RCC 7860 (cell line): ENCODE results near the gene MED22.
"Not testable (repeated sequence)": the region's sequence is repeated elsewhere in the genome, so short reads cannot be mapped to it uniquely, and the experiment has no call there.

Source experiments
- DNase-seq: peaks from one replicate; pipeline ENCODE4 v3.0.0-alpha.2; 2015; ENCODE audit warnings: low spot score
- FAIRE-seq: peaks from 2 replicates; lab custom pipeline; 2012; peaks lifted over from hg19 to GRCh38; lab: Jason Lieb, UNC

Gene MED22

DNA sequence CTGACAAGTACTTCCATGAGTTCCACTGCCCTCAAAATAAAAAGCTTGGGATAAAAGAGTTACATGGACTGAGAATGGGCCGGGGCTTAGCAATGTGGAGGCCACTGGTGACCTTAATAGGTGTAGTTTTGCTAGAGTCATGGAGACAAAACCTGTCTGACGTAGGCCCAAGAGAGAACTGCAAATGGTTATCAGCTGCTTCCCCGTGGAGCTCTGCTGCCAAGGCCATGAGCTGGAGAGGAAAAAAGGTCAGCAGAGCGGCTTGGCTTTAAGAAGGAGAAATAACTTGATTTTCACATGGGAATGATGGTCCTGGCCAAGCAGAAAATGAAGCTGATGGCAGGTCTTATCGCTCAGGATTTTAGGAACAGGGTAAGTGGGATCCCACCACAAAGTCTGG, 8.3 kb downstream of the MED22 start:
- DNase-seq (no peak), FAIRE-seq (no peak)

DNA sequence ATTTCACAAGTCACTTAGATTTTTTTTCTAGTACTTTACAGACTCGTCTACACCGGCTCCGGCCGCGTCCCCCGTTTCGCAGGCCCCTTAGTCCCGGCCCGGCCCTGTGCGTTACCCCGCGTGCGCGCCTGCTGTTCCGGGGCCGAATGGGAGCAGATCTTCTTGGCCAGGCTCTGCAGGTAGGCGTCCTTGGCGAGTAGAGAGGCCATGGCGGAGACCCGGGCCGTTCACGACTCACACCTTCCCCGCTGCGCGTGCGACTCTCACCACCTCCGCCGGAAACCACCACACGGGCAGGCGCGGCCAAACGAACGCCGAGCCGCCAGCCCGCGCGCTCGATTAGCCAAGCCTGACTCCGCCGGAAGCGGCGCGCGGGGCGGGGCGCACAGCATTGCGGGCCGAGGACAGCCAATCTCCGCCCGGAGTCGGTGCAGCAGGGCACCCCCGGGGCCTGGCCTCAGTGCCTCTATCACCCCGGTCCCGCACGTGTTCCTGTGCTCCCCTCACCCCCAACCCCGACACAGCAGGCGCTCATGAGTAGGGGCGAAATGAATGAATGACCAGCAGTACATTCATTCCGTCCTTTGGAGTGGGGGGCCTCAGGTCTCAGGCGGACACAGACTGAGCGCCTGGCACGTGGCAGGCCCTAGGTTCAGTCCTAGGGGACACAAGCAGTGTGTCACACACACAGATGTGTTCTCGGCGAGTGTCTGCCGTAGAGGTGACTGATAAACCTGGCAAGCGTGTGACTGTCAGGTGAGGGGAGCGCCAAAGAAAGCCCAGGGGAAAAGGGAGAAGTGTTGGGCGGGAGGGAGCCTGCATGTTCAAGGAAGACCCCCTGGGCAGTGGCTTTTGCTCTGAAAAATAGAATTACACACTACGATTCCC, 11.8 kb downstream of the MED22 start, which contains the start of gene SURF6:
Gene SURF6 (minus strand): TSS at position 265 of the 888 bp plus-strand sequence. CDS start 56 bp downstream, at position 209.
- DNase-seq (peak; percentile 81), FAIRE-seq (no peak)

DNA sequence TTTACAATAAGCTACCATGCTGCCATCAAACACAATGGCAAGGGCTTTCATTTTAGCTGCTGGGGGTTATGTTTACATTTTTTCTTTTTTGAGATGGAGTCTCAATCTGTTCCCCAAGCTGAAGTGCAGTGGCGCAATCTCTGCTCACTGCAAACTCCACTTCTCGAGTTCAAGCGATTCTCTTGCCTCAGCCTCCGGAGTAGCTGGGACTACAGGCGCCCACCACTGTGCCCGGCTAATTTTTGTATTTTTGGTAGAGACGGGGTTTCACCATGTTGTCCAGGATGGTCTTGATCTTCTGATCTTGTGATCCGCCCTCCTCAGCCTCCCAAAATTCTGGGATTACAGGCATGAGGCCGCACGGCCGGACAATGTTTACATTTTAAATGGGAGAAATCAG, 13.0 kb downstream of the MED22 start:
- not testable (repeated sequence) for FAIRE-seq, DNase-seq

DNA sequence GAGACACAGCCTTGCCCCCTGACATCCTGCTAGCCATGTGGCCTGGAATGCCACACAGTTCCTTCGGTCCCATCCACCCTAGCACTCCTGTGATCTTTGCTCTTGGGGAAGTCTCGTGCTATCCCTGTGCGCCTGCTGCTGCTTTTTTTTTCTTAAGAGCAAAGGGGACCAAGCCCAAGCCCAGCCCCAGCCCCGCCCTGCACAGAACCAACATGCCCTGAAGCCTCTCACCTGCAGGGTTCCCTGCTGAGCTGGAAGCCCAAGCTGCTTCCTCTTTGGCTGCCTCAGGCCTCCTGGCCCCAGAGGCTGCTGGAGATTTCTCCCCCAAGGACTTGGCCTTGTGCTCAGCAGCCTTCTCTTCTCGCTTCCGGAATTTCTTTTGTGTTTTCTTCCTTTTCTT, 13.8 kb downstream of the MED22 start:
- no peak for DNase-seq
- no peak for FAIRE-seq

DNA sequence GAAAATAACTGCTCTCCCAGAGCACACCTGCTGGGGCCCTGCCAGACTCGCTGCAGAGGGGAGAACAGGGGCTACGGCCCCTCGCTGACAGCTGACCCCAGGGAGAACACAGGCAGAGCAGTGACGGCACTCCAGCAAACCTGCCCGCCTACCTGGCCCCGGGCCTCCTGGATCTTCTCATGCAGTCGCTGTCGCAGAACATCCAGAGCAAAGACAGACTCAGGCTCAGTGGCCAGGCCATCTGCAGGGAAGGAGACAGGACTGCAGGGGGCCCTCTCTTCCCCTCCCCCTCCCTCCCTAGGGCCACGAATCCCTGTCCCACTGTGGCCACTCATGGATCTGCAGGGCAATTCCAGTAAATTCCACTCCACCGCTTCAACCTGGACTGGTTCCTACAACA, 14.4 kb downstream of the MED22 start:
- FAIRE-seq (no peak), DNase-seq (no peak)

GRCh38 chr9:133333011-133333410, 14.9 kb downstream of the MED22 start:
- DNase-seq (no peak), FAIRE-seq (no peak)

- no peak for DNase-seq
- no peak for FAIRE-seq
These were observed 15.6 kb downstream of the MED22 start for GRCh38 chr9:133332381-133332730.

DNA sequence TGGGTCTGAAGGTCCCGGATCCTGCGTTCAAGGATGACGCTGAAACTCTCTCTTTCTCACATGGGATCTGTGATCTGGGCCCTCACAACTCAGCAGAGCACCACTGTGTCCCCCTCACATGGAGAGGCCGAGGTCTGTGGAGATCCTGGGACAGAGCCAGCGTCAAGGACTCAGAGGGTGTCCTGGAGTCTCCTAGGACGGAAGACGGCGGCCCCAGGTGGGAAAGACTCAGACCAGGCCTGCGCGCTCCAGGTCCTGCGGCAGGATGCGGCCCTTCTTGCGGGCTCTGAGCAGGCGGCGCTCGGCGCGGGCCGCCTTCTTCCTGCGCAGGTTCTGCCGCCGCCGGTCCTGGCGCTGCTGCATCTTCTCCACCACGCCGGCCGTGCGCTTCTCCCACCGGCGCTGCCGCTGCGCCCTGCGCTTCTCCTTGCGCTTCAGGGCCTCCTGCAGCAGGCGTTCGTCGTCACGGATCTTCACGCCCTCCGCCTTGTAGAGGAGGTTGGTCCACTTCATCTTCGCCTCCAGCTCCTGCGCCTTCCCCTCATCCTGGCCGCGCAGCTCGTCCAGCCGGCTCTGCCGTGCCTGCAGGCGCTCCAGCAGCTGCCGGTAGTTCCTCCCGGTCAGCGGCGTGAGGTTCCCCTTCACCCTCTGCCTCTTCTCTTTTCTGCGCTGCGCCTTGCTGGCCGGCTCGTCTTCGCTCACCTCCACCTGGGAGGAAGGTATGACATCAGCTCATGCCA, 16.1 kb downstream of the MED22 start:
- no peak for FAIRE-seq
- no peak for DNase-seq

- FAIRE-seq (no peak), DNase-seq (no peak)
These were observed 16.7 kb downstream of the MED22 start for GRCh38 chr9:133331221-133331620.

DNA sequence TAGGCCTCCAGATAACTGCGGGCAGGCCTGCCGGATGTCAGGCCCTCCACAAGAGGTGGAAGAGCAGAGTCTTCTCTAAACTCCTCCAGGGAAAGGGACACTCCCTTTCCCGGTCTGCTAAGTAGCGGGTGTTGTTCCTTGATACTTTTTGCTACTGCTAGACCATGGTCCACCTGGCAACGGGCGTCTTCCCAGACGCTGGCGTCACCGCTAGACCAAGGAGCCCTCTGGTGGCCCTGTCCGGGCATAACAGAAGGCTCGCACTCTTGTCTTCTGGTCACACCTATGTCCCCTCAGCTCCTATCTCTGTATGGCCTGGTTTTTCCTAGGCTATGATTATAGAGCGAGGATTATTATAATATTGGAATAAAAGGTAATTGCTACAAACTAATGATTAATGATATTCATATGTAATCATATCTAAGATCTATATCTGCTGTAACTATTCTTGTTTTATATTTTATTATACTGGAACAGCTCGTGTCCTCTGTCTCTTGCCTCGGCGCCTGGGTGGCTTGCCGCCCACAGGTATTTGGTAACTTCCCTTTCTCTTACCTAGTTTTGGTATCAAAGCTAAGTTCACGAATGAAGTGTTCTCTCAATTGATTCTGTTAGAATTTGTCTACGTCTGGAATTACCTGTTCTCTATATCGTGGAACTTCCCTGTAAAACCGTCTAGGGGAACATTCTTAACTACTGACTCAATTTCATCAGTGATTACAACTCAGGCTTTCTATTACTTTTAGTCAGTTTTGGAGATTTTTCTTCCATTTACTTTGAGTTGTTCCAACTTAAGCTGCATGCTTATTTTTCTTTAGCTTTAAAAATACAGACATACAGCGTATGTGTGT, 18.4 kb downstream of the MED22 start:
- FAIRE-seq, DNase-seq: not testable (repeated sequence)

DNA sequence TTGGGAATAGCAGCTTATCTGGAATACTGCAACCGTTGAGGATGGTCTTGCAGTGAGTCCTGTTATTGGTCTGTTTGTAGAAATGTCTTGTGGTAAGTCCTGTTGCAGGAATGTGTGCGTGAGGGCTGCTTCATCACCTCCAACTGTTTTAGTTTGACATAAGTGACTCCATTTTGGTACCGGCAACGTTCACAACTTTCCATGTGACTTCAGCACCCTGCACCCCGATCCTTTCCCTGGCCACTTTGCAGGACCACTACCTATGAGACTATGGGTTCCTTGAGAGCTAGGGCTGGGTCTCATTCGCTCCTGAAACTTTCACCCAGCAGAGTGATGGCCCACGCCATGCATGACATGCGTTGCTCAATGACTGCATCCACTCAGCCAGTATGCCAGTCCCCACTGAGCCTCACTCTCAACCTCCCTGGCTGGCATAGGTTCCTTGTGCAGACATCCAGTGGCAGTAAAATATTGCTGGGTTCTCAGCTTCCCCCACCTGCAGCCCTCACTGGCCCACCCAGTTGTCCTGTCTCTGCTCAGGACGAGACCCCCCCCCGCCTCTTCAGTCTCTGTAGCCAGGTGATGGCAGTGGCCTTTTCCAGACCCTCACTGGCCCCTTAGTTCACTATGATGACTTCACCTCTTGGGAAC, 20.0 kb downstream of the MED22 start:
- DNase-seq = no peak
- FAIRE-seq = no peak

GRCh38 chr9:133327021-133327420, 20.9 kb downstream of the MED22 start:
- not testable (repeated sequence) for DNase-seq, FAIRE-seq

DNA sequence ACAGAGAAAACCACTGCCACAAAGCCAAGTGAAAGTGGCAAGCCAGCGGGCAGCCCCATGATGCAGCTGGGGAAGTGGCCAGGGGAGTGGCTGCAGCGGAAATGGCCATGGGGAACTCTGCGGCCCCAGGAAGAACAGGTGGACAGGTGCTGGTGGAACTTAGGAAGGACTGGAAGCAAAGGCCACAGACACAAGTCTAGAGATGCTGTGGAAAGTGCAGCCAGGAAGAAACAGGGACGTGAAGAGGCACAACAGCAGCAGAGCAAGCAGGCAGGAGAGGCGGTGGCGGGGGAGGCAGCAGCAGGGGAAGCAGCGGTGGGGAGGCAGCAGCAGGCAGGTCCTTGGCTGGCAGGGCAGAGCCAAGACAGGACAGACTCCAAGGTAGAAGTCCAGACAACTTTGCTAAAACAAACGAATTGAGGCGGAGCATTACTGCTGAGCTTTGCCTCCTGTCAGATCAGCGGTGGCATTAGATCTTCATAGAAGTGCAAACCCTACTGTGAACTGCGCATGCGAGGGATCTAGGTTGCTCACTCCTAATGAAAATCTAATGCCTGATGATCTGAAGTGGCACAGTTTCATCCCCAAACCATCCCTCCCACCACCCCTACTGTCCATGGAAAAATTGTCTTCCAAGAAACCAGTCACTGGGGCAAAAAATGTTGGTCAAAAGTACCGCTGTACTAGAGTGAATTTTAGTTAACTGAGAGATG, 23.8 kb downstream of the MED22 start:
- DNase-seq = no peak
- FAIRE-seq = no peak

GRCh38 chr9:133323211-133323610, 24.7 kb downstream of the MED22 start:
- FAIRE-seq (no peak), DNase-seq (no peak)

DNA sequence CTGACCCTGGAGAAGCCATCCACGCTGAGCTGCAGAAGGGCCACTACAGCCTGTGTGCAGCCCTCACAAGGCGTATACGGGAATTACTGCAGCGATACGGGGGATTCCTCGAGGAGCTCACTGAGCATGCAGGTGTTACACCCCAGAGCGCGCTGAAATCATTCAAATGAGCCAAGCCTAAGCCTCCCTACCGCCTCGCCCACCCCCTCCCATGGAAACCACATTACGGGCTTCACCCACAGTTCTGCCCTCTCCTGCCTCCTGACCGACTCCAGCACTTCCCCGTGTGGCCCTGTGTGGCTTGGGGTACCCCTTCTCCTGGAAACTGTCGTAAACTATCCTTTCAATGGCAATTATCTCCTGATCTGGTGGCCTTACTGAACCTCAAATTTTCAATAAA, 25.2 kb downstream of the MED22 start:
- no peak for FAIRE-seq
- DNase-seq = no peak

- FAIRE-seq = no peak
These were observed 26.5 kb downstream of the MED22 start for GRCh38 chr9:133321411-133321935.

DNA sequence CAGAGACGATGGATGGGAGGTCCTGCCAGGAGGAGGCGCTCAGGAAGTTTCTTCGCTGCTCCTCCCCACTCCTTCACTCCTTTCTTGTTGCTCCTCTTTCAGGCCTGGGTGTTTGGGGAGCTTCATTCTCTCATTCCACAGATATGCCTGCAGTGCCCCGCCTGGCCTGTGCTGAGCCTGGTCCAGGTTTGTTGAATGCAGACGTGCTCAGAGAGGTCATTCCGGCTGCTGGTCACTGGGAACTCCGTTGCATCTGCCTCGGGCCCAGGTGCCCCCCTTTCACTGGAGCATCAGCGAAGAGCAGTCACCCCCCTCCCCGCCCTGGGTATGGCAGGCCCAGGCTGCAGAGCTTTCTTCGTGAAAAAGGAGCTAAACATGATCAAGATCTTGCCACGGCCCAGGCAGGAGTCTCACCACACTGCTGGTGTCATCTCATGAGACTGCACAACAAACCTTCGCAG, 27.5 kb downstream of the MED22 start:
- DNase-seq = no peak
- FAIRE-seq = no peak

More at GRCh38 chr9:133321411-133321935, 26.5 kb downstream of the MED22 start:
- no peak for DNase-seq

- not testable (repeated sequence) for FAIRE-seq, DNase-seq
These were observed 30.4 kb downstream of the MED22 start for GRCh38 chr9:133317551-133317950.

DNA sequence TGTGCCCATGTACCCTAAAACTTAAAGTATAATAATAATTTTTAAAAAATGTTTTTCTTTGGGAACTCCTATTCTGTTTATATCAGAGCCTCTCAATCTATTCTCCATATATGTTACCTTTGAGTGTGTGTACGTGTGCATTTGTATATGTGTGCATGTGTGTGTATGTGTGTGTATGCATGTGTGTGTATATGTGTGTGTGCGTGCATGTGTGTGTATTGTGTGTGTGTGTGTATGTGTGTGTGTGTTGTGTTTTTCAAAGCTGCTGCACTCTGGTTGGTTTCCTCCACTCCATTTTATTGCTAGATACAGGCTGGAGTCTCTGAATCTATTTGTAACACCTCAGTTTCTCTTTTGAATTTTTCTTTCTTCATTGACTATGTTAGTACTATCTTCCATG, 31.9 kb downstream of the MED22 start:
- DNase-seq = no peak
- no peak for FAIRE-seq
